ENCODE measurements around the gene LYRM4.

The LYRM4 gene

DNA sequence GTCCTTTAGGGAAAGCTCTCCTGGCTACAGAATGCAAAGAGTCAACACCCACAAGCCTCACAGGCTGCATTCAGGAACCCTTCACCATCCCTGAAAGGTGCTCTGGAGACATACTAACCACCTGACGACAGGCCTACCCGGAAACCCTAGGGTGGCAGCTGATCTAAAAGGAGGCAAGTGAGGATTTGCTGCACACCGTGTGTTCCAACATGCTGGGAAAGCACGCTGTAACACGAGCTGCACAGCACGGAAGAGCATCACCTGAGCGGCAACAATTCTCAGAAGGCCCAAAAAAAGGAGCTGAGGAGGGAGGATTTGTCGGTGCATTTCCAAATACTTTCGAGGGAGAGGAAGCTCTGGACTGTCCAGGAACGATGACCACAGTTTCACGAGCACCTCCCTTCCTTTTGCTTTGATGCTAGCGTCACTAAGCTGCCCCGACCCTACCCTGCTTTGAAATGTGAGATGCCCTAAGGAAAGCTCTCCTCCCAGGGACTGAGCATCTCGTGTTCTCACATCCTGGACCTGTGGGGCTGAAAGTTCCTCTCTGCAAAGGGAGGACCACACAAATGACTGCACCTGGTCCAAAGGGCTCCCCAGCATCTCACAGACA, 88.6 kb downstream of the LYRM4 start:
- DNase-seq = no peak

DNA sequence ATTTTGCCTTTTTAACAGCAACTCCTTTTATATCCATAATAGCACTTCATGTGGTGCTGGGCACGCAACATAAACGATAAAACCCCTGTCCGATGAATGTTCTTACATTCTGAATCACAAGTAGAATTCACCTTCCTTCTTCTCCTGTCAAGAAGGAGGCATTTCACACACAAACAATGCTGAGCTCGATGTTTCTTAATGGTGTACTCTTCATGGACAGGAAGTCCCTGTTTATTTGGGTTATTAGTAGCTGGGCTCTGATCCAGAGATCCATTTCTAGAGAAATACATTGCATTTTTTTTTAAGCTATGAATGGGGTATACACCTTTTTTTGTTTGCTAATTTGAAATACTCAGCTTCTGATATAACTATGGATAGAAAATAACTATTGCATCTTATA, 93.2 kb downstream of the LYRM4 start:
- peak; percentile 41 for DNase-seq

DNA sequence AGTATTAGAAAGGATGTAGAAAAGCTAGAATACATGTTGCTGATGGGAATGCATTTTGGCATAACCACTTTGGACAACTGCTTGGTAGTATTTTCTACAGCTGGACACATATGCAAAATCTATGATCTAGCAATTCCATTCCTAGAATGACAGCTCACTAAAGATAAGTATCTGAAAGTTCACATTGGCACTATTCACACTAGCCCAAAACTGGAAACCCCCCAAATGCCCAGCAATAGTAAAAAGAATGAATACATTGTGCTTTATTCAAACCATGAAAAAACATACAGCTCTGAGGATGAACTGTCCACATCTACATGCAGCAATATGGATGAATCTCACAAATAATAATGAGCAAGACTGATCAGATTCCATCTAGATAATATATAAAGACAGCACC, 96.7 kb downstream of the LYRM4 start:
- DNase-seq = no peak

- no peak for DNase-seq
Measured at GRCh38 chr6:5163247-5163646, 97.5 kb downstream of the LYRM4 start.

- no peak for DNase-seq
Measured at GRCh38 chr6:5162355-5162754, 98.4 kb downstream of the LYRM4 start.

GRCh38 chr6:5160206-5160605, 100.5 kb downstream of the LYRM4 start:
- no peak for DNase-seq

DNA sequence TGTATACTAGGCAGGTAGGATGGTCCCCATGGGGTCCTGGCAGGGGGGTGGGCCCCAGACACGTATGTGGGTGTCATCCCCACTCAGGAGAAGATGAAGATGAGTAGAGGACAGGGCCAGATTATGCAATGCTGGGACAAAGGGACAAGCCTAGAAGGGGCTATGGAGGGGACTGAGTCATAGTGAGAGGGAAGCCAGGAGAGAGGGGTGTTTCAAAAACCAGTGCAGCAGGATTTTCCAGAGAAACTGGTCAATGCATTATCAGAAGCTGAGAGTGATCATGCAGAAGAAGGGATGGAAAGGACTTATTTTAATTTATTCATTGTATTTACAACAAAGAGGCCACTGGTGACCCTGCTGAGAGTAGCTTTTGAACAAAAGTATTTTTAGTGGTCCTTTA, 101.6 kb downstream of the LYRM4 start:
- no peak for DNase-seq

GRCh38 chr6:5158180-5158579, 102.6 kb downstream of the LYRM4 start:
- no peak for DNase-seq

DNA sequence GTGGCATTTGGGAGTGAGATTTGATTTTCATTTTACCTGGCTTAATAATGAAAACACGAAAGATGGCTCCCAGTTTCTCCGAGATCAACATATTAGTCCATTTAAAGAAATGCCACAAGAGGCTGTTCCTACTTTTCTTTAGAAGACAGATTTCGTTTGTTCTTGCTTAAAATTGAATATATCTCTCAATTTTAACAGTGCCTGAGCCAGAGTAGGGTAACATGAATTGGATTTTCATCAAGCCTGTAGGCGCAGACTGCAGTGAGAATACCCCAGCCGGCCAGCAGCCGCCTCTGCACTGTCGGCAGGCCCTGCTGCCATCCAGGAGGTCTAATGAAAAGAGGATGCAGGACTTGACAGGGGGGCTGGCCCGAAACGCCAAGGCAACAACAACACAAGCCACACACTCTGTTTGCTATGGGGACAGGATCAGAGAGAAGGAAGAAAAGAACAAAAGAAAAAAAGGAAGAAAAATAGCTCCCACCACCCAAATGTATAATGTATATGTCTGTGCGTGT, 103.1 kb downstream of the LYRM4 start:
- DNase-seq = no peak

DNA sequence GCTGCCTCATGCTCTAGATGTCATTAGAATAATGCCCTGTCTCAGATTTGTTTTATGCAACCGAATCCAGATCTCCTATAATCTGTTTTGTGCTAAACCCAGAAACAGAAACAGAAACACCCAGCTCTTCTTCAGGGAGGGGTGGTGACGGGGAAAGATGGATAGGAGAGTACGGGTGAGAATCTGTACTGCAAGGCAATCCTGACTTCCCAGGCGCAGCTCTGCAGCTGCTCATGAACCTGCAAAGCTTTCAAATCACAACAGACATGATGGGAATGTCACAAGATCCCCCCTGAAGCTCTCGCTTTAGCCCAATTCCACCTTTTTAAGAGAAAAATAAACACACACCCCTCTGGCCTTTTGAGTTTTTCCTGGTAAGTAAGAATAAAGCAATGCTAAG, 104.1 kb downstream of the LYRM4 start:
- no peak for DNase-seq

DNA sequence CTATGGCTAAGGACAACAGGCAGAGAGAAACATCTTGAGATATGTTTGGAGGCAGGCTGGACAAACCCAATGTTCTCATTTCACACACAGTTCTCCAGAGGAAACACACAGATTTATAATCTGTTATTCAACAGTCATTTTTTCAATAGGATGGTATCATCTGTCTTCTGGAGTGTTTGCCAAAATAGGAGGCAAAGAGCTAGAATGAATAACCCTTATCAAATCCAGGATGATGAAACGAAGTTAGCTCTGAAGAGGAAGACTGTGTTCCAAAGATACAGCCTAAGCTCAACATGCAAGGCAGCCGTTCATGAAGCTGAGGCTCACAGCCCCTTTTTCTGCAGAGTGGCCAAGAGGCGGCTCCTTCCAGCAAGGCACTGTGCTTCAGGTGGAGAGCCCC, 104.8 kb downstream of the LYRM4 start:
- DNase-seq = no peak

DNA sequence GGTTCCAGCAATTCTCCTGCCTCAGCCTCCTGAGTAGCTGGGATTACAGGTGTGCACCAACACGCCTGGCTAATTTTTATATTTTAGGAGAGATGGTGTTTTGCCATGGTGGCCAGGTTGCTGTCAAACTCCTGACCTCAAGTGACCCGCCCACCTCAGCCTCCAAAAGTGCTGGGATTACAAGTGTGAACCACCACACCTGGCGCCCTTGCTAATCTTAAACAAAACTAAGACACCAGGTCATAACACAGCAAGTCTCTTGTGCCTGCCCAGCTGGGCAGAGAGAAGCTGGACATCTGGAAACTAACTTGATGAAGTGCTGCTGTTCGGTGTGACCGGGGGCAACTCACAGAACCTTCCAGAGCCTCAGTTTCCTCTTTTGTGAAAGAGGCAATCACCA, 107.6 kb downstream of the LYRM4 start:
- no peak for DNase-seq

DNA sequence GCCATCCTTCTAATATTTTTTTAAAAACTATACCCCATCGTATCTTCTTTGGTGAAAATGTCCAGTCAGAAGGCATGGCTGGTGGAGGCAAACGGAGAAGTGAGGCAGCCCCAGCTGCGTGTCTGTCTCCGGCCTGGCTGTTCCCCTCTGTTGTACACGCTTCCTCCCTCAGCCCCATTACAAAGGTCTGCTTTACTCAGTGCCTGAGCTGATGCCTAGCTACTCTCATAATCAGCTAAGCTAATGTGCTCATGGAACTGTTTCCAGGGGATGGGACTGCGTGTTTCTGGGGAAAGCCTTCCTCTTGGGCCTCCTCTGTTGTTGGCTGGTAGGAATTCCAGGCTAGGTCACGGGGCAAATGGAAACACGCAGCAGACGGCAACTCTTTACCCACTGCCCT, 108.3 kb downstream of the LYRM4 start:
- no peak for DNase-seq

- DNase-seq = peak; percentile 91
Measured at GRCh38 chr6:5151955-5152401, 108.8 kb downstream of the LYRM4 start.

DNA sequence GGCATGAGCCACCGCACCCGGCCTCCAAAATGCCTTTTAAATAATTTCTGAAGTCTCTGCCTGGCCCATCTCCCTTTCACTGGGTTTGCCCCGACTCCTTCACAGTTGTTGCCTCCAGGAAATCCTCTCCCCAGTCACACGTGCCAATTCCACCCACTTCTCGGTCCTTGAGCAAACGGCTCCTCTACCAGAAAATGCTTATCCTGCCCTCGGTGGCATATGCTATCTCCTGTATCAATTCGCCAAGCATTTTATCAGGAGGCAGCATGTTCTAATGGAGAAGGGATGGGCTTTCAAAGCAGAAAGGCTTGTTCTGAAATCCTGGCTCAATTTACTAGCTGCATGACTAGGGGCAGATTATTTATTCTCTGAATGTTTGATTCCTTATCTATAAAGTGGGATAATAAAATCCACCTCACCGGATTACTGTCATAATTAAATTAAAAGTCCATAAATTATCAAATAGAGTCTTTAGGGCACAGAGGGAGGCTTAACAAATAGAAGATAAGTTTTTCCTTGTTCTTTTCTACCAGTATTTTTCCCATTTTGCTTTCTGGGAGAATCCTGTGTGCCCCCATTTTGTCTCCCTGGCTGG, 109.3 kb downstream of the LYRM4 start:
- no peak for DNase-seq

- no peak for DNase-seq
Measured at GRCh38 chr6:5150551-5151075, 110.1 kb downstream of the LYRM4 start.

- DNase-seq = no peak
Measured at GRCh38 chr6:5149891-5150290, 110.9 kb downstream of the LYRM4 start.

DNA sequence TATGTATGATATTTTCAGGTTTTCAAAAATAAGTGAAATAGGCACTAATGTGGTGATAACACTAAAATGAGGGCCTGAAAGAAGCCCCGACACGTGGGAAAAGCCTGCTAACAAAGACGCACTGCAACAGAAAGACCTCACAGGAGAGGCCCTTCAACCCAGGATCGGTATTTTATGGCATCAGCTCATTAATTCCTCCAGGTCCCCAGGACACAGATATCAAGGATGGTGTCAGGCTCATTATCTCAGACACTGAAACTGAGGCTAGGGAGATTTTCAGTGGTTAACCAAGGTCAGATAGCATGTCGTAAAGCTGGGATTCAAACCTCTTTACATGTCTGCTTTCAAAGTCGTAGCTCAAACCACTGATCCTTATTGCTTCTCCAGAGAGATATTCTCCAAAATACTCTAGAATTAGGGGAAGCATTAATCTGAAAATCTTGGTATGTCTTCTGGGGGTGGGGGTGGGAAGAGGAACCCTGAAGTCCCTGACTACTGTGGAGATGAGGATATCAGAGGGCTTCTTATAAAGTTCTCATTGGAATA, 111.5 kb downstream of the LYRM4 start:
- DNase-seq = no peak

GRCh38 chr6:5146398-5146797, 114.4 kb downstream of the LYRM4 start:
- no peak for DNase-seq

- DNase-seq = peak; percentile 73
Measured at GRCh38 chr6:5143634-5144311, 117.0 kb downstream of the LYRM4 start.

DNA sequence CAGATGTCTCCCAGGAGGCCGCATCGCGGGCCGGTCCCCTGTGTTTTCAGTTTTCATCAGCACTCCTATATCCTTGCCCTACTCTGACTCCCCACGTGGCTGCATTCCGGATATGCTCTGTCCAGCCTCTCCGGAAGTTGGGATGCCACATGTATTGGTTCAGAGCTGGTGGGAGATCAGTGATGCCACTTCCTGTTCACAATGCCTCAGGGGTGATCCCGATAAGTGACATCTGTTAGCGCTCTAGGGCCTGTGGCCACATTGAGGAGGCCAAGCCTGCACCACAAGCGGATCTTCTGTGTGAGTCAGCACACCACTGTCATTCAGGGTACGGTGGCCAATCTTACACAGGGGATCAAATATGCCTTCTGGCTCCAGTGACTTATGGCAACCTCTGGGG, 117.8 kb downstream of the LYRM4 start:
- DNase-seq = no peak

DNA sequence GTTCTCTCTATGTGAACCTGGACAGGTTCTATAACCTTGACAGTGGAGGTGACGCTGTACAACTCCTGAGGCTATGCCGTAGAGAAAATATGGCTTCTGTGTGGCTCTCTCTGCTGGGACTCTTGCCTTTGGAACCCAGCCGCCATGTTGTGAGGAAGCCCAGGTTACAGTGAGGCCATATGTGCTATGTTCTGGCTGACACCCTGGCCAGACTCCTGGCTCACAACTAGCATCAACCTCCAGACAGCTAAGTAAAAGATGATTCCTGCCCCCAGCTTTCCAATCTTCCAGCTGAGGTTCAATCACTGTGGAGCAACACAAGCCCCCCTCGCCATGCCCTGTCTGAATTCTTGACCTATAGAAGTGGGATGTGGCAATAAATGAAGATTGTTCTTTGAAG, 118.6 kb downstream of the LYRM4 start:
- no peak for DNase-seq

- DNase-seq = no peak
Measured at GRCh38 chr6:5141046-5141445, 119.7 kb downstream of the LYRM4 start.

All from HCEC 1CT (cell line).